Peyer's patch (tissue), 4 donors: ENCODE measurements around the gene AOPEP.

Experiments used
- CTCF ChIP-seq, 6 experiments: fragments of 450-650 bp in 4 of 6; fragments of 200-600 bp in 2 of 6; sonication (generic) in 1 of 6; IDR thresholded peaks; one replicate each; pipeline ENCODE4 v1.5.1; 2017 to 2019; ENCODE audit warnings: antibody characterized with exemption in 6 of 6, mild to moderate bottlenecking in 3 of 6, moderate library complexity in 1 of 6
- POLR2A ChIP-seq, 2 donors: fragments of 450-650 bp; IDR thresholded peaks; one replicate each; pipeline ENCODE4 v1.5.1; 2017; ENCODE audit warnings: antibody characterized with exemption in 2 of 2, mild to moderate bottlenecking in 2 of 2, moderate library complexity in 2 of 2

DNA sequence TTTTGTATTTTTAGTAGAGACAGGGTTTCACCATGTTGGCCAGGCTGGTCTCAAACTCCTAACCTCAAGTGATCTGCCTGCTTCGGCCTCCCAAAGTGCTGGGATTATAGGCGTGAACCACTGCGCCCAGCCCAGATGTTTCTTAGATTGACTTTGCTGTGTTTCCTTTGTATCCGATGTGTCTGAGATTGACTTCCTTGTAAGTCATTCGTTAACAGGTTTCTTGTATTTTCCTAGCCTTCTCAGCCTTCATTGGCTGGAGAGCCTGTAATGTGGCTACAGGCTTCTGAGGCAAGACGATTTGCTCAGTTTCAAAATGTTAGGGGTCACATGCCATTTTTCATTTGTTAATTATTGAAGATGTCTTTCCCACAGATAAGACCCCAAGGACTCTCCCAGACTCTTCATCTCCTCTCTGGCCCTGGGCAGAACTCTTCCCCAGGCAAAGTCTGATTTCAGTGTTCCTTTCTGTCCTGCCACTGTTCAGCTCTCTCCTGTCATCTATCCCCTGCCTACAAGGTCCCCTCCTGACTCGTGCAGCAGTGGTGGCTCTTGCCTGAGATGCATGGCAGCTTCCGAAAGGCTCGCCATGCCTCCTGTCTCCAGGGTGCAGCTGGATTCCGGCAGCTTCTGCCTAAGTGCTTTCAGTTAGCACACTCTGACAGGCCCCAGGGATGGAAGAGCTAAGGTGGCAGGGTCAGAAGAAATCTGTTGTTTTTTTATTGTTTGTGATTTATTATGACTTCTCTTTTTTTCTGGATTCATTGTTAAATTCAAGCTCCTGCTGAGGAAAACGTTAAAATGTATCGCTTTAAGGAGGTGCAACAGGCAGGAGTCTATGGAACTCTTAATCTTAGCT is 206.4 kb downstream of the AOPEP start:
- TF ChIP-seq CTCF (IDR thresholded peaks at IDR 0.05) (no peak), POLR2A (IDR thresholded peaks at IDR 0.05) (no peak)
